ENCODE data around the gene PCCA. TPM values are rescaled to one million over a fixed set of nuclear protein-coding genes. Genes with fewer than 3 reads are reported as not detected.
"Not testable (repeated sequence)": the region's sequence is repeated elsewhere in the genome, so short reads cannot be mapped to it uniquely, and the experiment has no call there.

PCCA gene
- total RNA-seq, 1 donor from 2014 or later, result 15.3 TPM

DNA sequence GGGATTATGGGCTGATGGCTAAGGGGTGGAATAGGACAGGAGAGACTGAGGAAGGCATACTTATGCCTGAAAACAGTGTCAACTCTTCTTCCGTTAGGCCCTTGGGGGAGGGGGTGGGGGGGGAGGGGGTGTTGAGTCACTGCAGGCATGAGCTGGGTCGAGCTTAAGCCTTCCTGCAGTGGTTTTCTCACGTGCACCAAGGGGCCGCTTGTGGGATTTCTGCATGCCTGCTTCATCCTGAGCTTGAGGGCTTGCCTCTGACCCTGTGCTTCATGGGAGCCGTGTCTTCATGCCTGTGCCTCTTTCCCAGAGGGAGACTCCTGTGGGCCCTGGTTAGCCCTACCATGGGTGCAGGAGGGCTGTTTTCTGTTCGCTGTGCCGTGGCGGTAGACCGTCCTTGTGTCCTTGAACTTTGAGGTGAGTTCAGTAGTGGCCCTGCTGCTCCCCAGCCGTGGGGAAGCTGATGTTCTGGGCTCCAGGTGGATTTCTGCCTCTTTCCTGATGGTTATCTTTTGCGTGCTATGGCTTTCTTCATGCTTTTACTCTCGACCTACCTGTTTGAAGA lies 186.1 kb downstream of the PCCA start:
- no peaks in the 10 kb centered on the region for H3K4me1 Mint-ChIP-seq
- H3K4me3 Mint-ChIP-seq, result no peak overlapping the region
- intact Hi-C loops (cut with micrococcal nuclease), result no loop called here
- ATAC-seq (ENCODE audit: low read depth), result no peak
- ChIA-PET CTCF (no interaction called here), POLR2A (no interaction called here)
- no peak overlapping the region for H3K27ac Mint-ChIP-seq
- no peaks in the 10 kb centered on the region for H3K27me3 Mint-ChIP-seq
- DNase-seq, result no peak
- H3K36me3 Mint-ChIP-seq (ENCODE audit: low read depth), result peaks cover 5% of the 10 kb centered on the region
- TF ChIP-seq, protein P1, sequence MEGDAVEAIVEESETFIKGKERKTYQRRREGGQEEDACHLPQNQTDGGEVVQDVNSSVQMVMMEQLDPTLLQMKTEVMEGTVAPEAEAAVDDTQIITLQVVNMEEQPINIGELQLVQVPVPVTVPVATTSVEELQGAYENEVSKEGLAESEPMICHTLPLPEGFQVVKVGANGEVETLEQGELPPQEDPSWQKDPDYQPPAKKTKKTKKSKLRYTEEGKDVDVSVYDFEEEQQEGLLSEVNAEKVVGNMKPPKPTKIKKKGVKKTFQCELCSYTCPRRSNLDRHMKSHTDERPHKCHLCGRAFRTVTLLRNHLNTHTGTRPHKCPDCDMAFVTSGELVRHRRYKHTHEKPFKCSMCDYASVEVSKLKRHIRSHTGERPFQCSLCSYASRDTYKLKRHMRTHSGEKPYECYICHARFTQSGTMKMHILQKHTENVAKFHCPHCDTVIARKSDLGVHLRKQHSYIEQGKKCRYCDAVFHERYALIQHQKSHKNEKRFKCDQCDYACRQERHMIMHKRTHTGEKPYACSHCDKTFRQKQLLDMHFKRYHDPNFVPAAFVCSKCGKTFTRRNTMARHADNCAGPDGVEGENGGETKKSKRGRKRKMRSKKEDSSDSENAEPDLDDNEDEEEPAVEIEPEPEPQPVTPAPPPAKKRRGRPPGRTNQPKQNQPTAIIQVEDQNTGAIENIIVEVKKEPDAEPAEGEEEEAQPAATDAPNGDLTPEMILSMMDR (IDR thresholded peaks at IDR 0.05), result no peak
- H3K9me3 Mint-ChIP-seq, result no peaks in the 10 kb centered on the region

DNA sequence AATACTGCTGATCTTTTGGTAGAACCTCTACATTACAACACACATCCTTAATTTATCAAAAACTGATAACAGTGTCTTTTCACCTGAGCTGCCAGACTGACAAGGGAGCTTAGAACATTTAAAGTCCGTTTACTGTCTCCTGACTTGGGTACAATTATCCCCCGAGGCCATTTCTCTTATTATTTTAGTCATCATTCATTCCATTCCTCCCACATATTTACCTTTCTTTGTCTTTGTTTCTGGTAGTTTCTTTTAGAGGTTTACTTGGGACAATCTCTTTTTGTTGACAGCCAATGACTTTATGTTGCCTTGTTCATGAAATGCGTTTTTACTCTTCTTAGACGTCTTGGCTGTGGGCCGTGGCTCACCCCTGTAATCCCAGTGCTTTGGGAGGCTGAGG lies 186.9 kb downstream of the PCCA start:
- H3K4me1 Mint-ChIP-seq, result no peaks in the 10 kb centered on the region
- intact Hi-C loops (cut with micrococcal nuclease), result no loop called here
- peaks cover 11% of the 10 kb centered on the region for H3K36me3 Mint-ChIP-seq (ENCODE audit: low read depth)
- no peak overlapping the region for H3K27ac Mint-ChIP-seq
- ATAC-seq (ENCODE audit: low read depth) (no peak), DNase-seq (no peak)
- POLR2A ChIA-PET, result no interaction called here
- no peak overlapping the region for H3K4me3 Mint-ChIP-seq
- CTCF ChIA-PET, result no interaction called here
- TF ChIP-seq, protein P1 (IDR thresholded peaks at IDR 0.05), result no peak
- H3K27me3 Mint-ChIP-seq, result no peaks in the 10 kb centered on the region
- no peaks in the 10 kb centered on the region for H3K9me3 Mint-ChIP-seq

DNA sequence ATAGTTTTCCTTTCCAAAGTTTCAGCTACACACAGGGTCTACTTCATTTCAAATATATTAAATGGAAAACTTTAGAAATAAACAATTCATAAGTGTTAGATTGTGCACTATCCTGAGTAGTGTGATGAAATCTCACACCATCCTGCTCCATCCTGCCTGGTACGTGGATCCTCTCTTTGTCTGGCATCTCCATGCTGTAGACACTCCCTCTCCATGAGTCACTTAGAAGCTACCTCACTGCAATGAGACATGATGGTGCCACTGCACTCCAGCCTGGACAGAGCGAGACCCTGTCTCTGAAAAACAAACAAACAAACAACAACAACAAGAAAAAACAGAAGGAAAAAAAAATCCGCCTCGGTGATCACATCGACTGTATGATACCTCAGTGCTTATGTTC lies 191.8 kb downstream of the PCCA start:
- DNase-seq (no peak), ATAC-seq (ENCODE audit: low read depth) (no peak)
- ChIA-PET POLR2A (no interaction called here), CTCF (no interaction called here)
- Mint-ChIP-seq H3K36me3 (ENCODE audit: low read depth) (peaks cover 11% of the 10 kb centered on the region), H3K4me3 (no peak overlapping the region), H3K4me1 (no peaks in the 10 kb centered on the region), H3K27me3 (no peaks in the 10 kb centered on the region), H3K9me3 (no peaks in the 10 kb centered on the region), H3K27ac (no peak overlapping the region)
- TF ChIP-seq, protein P1 (IDR thresholded peaks at IDR 0.05), result no peak
- intact Hi-C loops (cut with micrococcal nuclease), result no loop called here

DNA sequence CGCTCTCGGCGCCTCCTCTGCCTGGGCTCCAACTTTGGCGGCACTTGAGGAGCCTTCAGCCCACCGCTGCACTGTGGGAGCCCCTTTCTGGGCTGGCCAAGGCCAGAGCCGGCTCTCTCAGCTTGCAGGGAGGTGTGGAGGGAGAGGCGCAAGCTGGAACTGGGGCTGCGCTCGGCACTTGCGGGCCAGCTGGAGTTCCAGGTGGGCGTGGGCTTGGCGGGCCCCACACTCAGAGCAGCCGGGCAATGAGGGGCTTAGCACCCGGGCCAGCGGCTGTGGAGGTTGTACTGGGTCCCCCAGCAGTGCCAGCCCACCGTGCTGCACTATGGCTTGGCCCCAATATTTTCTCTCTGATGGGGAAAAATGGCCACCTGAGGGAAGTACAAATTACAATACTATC lies 193.4 kb downstream of the PCCA start:
- H3K9me3 Mint-ChIP-seq; H3K4me3 Mint-ChIP-seq; DNase-seq; intact Hi-C loops (cut with micrococcal nuclease); H3K27ac Mint-ChIP-seq; ATAC-seq (ENCODE audit: low read depth); H3K27me3 Mint-ChIP-seq; CTCF ChIA-PET; H3K4me1 Mint-ChIP-seq; POLR2A ChIA-PET: not testable (repeated sequence)
- H3K36me3 Mint-ChIP-seq (ENCODE audit: low read depth), result peaks cover 11% of the 10 kb centered on the region

DNA sequence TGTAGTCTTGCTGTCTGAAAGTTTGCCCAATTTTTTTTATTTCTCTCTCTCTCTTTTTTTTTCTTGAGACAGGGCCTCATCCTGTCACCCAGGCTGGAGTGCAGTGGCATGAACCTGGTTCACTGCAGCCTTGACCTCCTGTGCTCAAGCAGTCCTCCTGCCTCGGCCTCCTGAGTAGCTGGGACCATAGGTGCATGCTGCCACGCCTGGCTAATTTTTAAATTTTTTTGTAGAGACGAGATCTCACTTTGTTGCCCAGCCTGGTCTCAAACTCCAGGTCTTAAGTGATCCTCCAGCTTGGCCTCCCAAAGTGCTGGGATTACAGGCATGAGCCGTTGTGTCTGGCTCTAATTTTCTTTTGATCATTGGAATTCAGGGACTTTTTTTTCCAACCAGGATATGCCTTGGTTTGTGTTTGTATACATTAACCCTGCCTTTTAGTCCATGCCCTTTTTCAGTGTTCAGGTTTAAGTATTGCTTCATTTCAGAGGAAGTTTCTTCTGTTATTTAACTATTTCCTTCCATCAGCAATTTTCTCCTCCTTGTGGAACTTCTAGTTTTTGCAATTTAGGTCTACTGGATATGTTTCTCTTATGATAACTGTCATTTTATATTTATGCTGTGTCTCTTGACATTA lies 201.4 kb downstream of the PCCA start:
- DNase-seq, result no peak
- no peaks in the 10 kb centered on the region for H3K4me1 Mint-ChIP-seq
- no peaks in the 10 kb centered on the region for H3K36me3 Mint-ChIP-seq (ENCODE audit: low read depth)
- POLR2A ChIA-PET, result no interaction called here
- no peak for ATAC-seq (ENCODE audit: low read depth)
- no peaks in the 10 kb centered on the region for H3K27me3 Mint-ChIP-seq
- TF ChIP-seq, protein P1 (IDR thresholded peaks at IDR 0.05), result no peak
- H3K4me3 Mint-ChIP-seq, result no peak overlapping the region
- CTCF ChIA-PET, result no interaction called here
- H3K27ac Mint-ChIP-seq, result no peak overlapping the region
- intact Hi-C loops (cut with micrococcal nuclease), result no loop called here
- no peaks in the 10 kb centered on the region for H3K9me3 Mint-ChIP-seq

DNA sequence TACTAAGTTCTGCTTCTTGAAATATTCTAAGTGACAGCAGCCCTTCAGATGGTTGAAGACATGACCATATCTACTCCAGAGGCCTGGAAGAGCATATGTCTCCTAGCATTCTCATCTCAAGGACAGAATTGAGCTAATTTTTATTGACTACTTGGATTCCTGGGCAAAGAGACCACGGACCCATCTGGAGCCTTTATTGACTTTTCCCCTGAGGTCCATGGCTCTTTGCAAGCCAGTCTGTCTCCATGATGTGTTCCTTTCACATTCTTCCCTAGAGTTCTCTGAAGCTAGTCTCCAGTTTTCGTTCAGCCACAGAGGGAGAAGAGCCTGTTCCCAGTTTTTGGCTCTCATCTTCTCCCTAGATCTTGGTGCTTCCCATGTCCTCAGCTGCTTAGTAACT lies 202.7 kb downstream of the PCCA start:
- no peaks in the 10 kb centered on the region for H3K36me3 Mint-ChIP-seq (ENCODE audit: low read depth)
- intact Hi-C loops (cut with micrococcal nuclease), result no loop called here
- H3K4me3 Mint-ChIP-seq, result no peak overlapping the region
- DNase-seq (no peak), ATAC-seq (ENCODE audit: low read depth) (no peak)
- H3K4me1 Mint-ChIP-seq, result no peaks in the 10 kb centered on the region
- H3K27me3 Mint-ChIP-seq, result no peaks in the 10 kb centered on the region
- H3K27ac Mint-ChIP-seq, result no peak overlapping the region
- TF ChIP-seq, protein P1 (IDR thresholded peaks at IDR 0.05), result no peak
- ChIA-PET CTCF (no interaction called here), POLR2A (no interaction called here)
- H3K9me3 Mint-ChIP-seq, result no peaks in the 10 kb centered on the region
